Body of pancreas (tissue), 4 donors: ENCODE results near the gene PAPOLB.

Experiments
- POLR2A ChIP-seq, 3 donors: fragments of 450-650 bp; IDR thresholded peaks; one replicate each; pipeline ENCODE4 v1.6.1; 2016; ENCODE audit warnings: antibody characterized with exemption in 3 of 3, mild to moderate bottlenecking in 2 of 3
- TF ChIP-seq, protein P1 (sequence below), 7 experiments: fragments of 450-650 bp in 4 of 7; fragments of 200-600 bp in 3 of 7; sonication (generic) in 3 of 7; IDR thresholded peaks; one replicate each; pipeline ENCODE4 v1.5.1; 2016 to 2019; ENCODE audit warnings: antibody characterized with exemption in 7 of 7

DNA sequence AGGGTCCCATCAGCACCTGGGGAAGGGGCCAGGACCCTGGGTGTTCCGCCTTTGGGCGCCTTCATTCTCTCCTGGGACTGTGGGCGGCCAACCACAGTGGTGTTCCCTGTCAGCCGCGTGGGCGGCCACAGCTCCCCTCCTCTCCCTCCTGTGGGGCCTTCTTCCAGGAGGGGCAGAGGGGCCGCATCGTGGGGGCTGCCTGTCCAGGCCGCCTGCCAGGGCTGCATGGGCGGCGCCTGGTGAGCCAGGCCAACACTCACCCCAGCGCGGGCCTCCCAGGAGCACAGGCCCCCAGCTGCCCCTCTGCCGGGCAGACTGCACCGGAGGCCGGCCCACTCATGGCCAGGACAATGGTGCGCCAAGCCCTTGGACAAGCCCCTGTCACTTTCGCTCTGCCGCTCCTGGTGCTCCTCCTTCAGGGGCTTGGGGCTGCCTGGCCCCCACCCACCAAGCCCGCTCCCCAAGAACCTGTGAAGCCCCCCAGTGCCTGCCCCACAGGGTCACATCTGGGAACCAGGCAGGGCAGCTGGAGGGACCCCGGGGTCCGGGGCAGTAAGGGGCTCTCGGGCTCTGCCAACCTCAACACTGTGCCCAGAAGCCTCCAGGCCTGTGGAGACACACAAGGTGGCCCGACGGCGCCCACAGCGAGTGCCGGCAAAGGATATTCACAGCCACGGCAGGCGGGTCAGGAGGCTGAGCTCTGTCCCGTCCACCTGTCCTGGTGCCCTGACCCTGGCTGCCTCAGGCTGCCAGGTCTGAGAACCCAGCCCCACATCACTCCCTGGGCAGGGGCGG, 43.6 kb downstream of the PAPOLB start:
- TF ChIP-seq, protein P1, sequence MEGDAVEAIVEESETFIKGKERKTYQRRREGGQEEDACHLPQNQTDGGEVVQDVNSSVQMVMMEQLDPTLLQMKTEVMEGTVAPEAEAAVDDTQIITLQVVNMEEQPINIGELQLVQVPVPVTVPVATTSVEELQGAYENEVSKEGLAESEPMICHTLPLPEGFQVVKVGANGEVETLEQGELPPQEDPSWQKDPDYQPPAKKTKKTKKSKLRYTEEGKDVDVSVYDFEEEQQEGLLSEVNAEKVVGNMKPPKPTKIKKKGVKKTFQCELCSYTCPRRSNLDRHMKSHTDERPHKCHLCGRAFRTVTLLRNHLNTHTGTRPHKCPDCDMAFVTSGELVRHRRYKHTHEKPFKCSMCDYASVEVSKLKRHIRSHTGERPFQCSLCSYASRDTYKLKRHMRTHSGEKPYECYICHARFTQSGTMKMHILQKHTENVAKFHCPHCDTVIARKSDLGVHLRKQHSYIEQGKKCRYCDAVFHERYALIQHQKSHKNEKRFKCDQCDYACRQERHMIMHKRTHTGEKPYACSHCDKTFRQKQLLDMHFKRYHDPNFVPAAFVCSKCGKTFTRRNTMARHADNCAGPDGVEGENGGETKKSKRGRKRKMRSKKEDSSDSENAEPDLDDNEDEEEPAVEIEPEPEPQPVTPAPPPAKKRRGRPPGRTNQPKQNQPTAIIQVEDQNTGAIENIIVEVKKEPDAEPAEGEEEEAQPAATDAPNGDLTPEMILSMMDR (IDR thresholded peaks at IDR 0.05): no peak
- TF ChIP-seq POLR2A (IDR thresholded peaks at IDR 0.05): no peak
